ENCODE measurements around the gene TSPAN12. TPM values are rescaled to one million over a fixed set of nuclear protein-coding genes. Genes with fewer than 3 reads are reported as not detected.

The TSPAN12 gene
- total and polyA plus RNA-seq, 2 donors (not counting 1 experiment from before 2014, with no cell fraction given) = not detected

GRCh38 chr7:120742372-120742771 lies 115.6 kb downstream of the TSPAN12 start:
- DNase-seq (no peak), ATAC-seq (ENCODE audit: low read depth) (no peak)
- no peak overlapping the region for H3K4me3 ChIP-seq (ENCODE audit: control extremely low read depth in 1 of 5, extremely low read depth in 1 of 5, insufficient read depth in 1 of 5, low read depth in 2 of 5, low read length in 4 of 5)
- no peaks in the 10 kb centered on the region for H3K4me1 ChIP-seq (ENCODE audit: control insufficient read depth in 2 of 2, insufficient read depth in 2 of 2, low read length in 2 of 2)
- POLR2A ChIA-PET = no interaction called here
- H3K27me3 ChIP-seq (replicated peaks in 1 of 4; ENCODE audit: control extremely low read depth in 1 of 4, control insufficient read depth in 3 of 4, insufficient read depth in 4 of 4, low read length in 3 of 4) = no peaks in the 10 kb centered on the region
- H3K36me3 ChIP-seq (replicated peaks in 1 of 2; ENCODE audit: control extremely low read depth in 1 of 2, control insufficient read depth in 1 of 2, extremely low read depth in 1 of 2, insufficient read depth in 2 of 2, low read length in 1 of 2) = no peaks in the 10 kb centered on the region
- Mint-ChIP-seq H3K4me3 (no peak overlapping the region), H3K4me1 (no peaks in the 10 kb centered on the region), H3K27ac (no peak overlapping the region), H3K9me3 (ENCODE audit: insufficient read depth) (no peaks in the 10 kb centered on the region), H3K27me3 (peaks cover 12% of the 10 kb centered on the region)
- 61% methylated on average over 2 of the region's 5 CpGs for WGBS (ENCODE audit: insufficient coverage)
- H3K9ac ChIP-seq (ENCODE audit: low read length) = no peak overlapping the region
- no peak for TF ChIP-seq CTCF (IDR thresholded peaks at IDR 0.05)
- no peak for TF ChIP-seq EZH2 (IDR thresholded peaks at IDR 0.05; ENCODE audit: borderline replicate concordance, insufficient read depth, low read depth, low read length, poor library complexity, severe bottlenecking)
- H3K9me3 ChIP-seq (ENCODE audit: control extremely low read depth in 1 of 3, control insufficient read depth in 2 of 3, insufficient read depth in 1 of 3, low read length in 2 of 3) = no peaks in the 10 kb centered on the region
- H2AFZ ChIP-seq (ENCODE audit: insufficient read depth, low read depth, low read length, poor library complexity, severe bottlenecking) = no peak overlapping the region
- CTCF ChIA-PET = no interaction called here
- H3K4me2 ChIP-seq (replicated peaks; ENCODE audit: low read depth, low read length, poor library complexity, severe bottlenecking) = no peak overlapping the region
- intact Hi-C loops (cut with micrococcal nuclease) = no loop called here
- H4K20me1 ChIP-seq (ENCODE audit: control insufficient read depth, insufficient read depth, low read length, poor library complexity, severe bottlenecking) = no peaks in the 10 kb centered on the region
- H3K79me2 ChIP-seq (ENCODE audit: control insufficient read depth, insufficient read depth, low read length) = no peaks in the 10 kb centered on the region
- no peak overlapping the region for H3K27ac ChIP-seq (ENCODE audit: low read length in 2 of 2)

GRCh38 chr7:120741371-120742042 lies 116.4 kb downstream of the TSPAN12 start:
- H2AFZ ChIP-seq (ENCODE audit: insufficient read depth, low read depth, low read length, poor library complexity, severe bottlenecking) = no peak overlapping the region
- POLR2A ChIA-PET = no interaction called here
- H3K4me1 ChIP-seq (ENCODE audit: control insufficient read depth in 2 of 2, insufficient read depth in 2 of 2, low read length in 2 of 2) = no peaks in the 10 kb centered on the region
- no peaks in the 10 kb centered on the region for H3K9me3 ChIP-seq (ENCODE audit: control extremely low read depth in 1 of 3, control insufficient read depth in 2 of 3, insufficient read depth in 1 of 3, low read length in 2 of 3)
- H3K27me3 ChIP-seq (replicated peaks in 1 of 4; ENCODE audit: control extremely low read depth in 1 of 4, control insufficient read depth in 3 of 4, insufficient read depth in 4 of 4, low read length in 3 of 4) = no peaks in the 10 kb centered on the region
- no peak overlapping the region for H3K27ac Mint-ChIP-seq
- H3K4me3 ChIP-seq (ENCODE audit: control extremely low read depth in 1 of 5, extremely low read depth in 1 of 5, insufficient read depth in 1 of 5, low read depth in 2 of 5, low read length in 4 of 5) = no peak overlapping the region
- WGBS (ENCODE audit: insufficient coverage) = 75% methylated on average over 1 of the region's 7 CpGs
- ATAC-seq (ENCODE audit: low read depth) (no peak), DNase-seq (no peak)
- no peaks in the 10 kb centered on the region for H3K79me2 ChIP-seq (ENCODE audit: control insufficient read depth, insufficient read depth, low read length)
- H3K9ac ChIP-seq (ENCODE audit: low read length) = no peak overlapping the region
- no peaks in the 10 kb centered on the region for H3K4me1 Mint-ChIP-seq
- intact Hi-C loops (cut with micrococcal nuclease) = no loop called here
- H3K27me3 Mint-ChIP-seq = peaks cover 14% of the 10 kb centered on the region
- no peak overlapping the region for H3K4me3 Mint-ChIP-seq
- no peaks in the 10 kb centered on the region for H3K9me3 Mint-ChIP-seq (ENCODE audit: insufficient read depth)
- no peak overlapping the region for H3K27ac ChIP-seq (ENCODE audit: low read length in 2 of 2)
- CTCF ChIA-PET = no interaction called here
- no peak overlapping the region for H3K4me2 ChIP-seq (replicated peaks; ENCODE audit: low read depth, low read length, poor library complexity, severe bottlenecking)
- no peak for TF ChIP-seq EZH2 (IDR thresholded peaks at IDR 0.05; ENCODE audit: borderline replicate concordance, insufficient read depth, low read depth, low read length, poor library complexity, severe bottlenecking)
- no peaks in the 10 kb centered on the region for H3K36me3 ChIP-seq (replicated peaks in 1 of 2; ENCODE audit: control extremely low read depth in 1 of 2, control insufficient read depth in 1 of 2, extremely low read depth in 1 of 2, insufficient read depth in 2 of 2, low read length in 1 of 2)
- H4K20me1 ChIP-seq (ENCODE audit: control insufficient read depth, insufficient read depth, low read length, poor library complexity, severe bottlenecking) = no peaks in the 10 kb centered on the region
